OCI-LY3 (cell line): ENCODE results near the gene GARIN3.

Experiments used
- H2AFZ ChIP-seq: fragments of 200-600, 300-600 bp; shearing (Covaris generic); 2 replicates; pipeline ENCODE4 v1.6.0; 2014; ENCODE audit warnings: antibody characterized with exemption, low read depth, low read length
- H3K27ac ChIP-seq: fragments of 200-600, 300-600 bp; sonication (generic); 2 replicates; pipeline ENCODE4 v1.5.1; 2014; ENCODE audit warnings: mild to moderate bottlenecking, low read length, moderate library complexity, mixed read lengths
- H3K27me3 ChIP-seq: fragments of 200-600, 300-600 bp; sonication (generic); 2 replicates; pipeline ENCODE4 v1.6.1; 2014; ENCODE audit warnings: low read depth, low read length, mixed read lengths
- H3K36me3 ChIP-seq: fragments of 200-600, 300-600 bp; sonication (generic); replicated peaks from 2 replicates; pipeline ENCODE3; 2014; ENCODE audit warnings: low read depth, low read length, mixed read lengths
- H3K4me1 ChIP-seq: fragments of 300-600, 200-600 bp; sonication (generic); 2 replicates; pipeline ENCODE4 v1.6.1; 2014; ENCODE audit warnings: low read length, mixed read lengths
- H3K4me2 ChIP-seq: fragments of 200-600, 300-600 bp; sonication (generic); 2 replicates; pipeline ENCODE4 v1.6.1; 2014; ENCODE audit warnings: low read length, mixed read lengths
- H3K4me3 ChIP-seq: fragments of 300-600, 200-600 bp; sonication (generic); 2 replicates; pipeline ENCODE4 v1.5.1; 2014; ENCODE audit warnings: antibody characterized with exemption, mild to moderate bottlenecking, low read length, moderate library complexity
- H3K79me2 ChIP-seq: fragments of 300-600, 200-600 bp; shearing (Covaris generic); 2 replicates; pipeline ENCODE4 v1.6.1; 2014; ENCODE audit warnings: mild to moderate bottlenecking, low read length, mixed read lengths
- H3K9ac ChIP-seq: fragments of 300-600, 200-600 bp; shearing (Covaris generic); 2 replicates; pipeline ENCODE4 v1.6.0; 2014; ENCODE audit warnings: mild to moderate bottlenecking, low read length, moderate library complexity
- H3K9me3 ChIP-seq: fragments of 200-600, 300-600 bp; shearing (Covaris generic); 2 replicates; pipeline ENCODE4 v1.6.1; 2014; ENCODE audit warnings: low read length, mixed read lengths; ENCODE audit not compliant: insufficient read depth
- H4K20me1 ChIP-seq: fragments of 200-600, 300-600 bp; sonication (generic); 2 replicates; pipeline ENCODE4 v1.6.1; 2016; ENCODE audit warnings: low read length, mixed read lengths; ENCODE audit not compliant: insufficient read depth
- CTCF ChIP-seq: fragments of 200-600, 300-600 bp; sonication (generic); IDR thresholded peaks from 2 replicates; pipeline ENCODE4 v1.5.1; 2014; ENCODE audit warnings: antibody characterized with exemption, low read length, low read depth
- EZH2phosphoT487 ChIP-seq: fragments of 200-600 bp; shearing (Covaris generic); IDR thresholded peaks from 2 replicates; pipeline ENCODE4 v1.6.1; 2018; ENCODE audit warnings: antibody characterized with exemption, mixed run types, low read depth

GARIN3 gene

GRCh38 chr5:157166214-157167213 is at the start of gene GARIN3:
Gene GARIN3 (minus strand): TSS chr5:157166264. CDS start chr5:157166168, 96 bp downstream.
- TF ChIP-seq EZH2phosphoT487: no peak
- TF ChIP-seq CTCF: no peak
- Histone ChIP-seq H3K9ac (no peak within 1 kb of the TSS), H3K27me3 (peaks cover 5% of the 10 kb centered on the region; the same call in 1 of the 2 replicates), H3K4me2 (no peak within 1 kb of the TSS), H3K36me3 (no peaks in the 10 kb centered on the region), H3K4me1 (no peaks in the 10 kb centered on the region), H3K79me2 (no peaks in the 10 kb centered on the region), H3K9me3 (no peaks in the 10 kb centered on the region), H4K20me1 (no peaks in the 10 kb centered on the region), H3K4me3 (no peak within 1 kb of the TSS), H3K27ac (no peak within 1 kb of the TSS), H2AFZ (no peak within 1 kb of the TSS)

- H4K20me1 ChIP-seq: no peaks in the 10 kb centered on the region
- no peaks in the 10 kb centered on the region for H3K9me3 ChIP-seq
- H3K36me3 ChIP-seq: no peaks in the 10 kb centered on the region
- H3K27ac ChIP-seq: no peak overlapping the region
- H2AFZ ChIP-seq: no peak overlapping the region
- H3K27me3 ChIP-seq: no peaks in the 10 kb centered on the region
- TF ChIP-seq EZH2phosphoT487: no peak
- TF ChIP-seq CTCF: no peak
- peaks cover 5% of the 10 kb centered on the region; the same call in 1 of the 2 replicates for H3K4me1 ChIP-seq
- H3K4me2 ChIP-seq: no peak overlapping the region
- no peak overlapping the region for H3K9ac ChIP-seq
- H3K79me2 ChIP-seq: no peaks in the 10 kb centered on the region
- no peak overlapping the region for H3K4me3 ChIP-seq
Observed at GRCh38 chr5:157215514-157216167, 49.6 kb upstream of the GARIN3 start.

GRCh38 chr5:157214861-157215513 is 48.9 kb upstream of the GARIN3 start:
- no peaks in the 10 kb centered on the region for H3K36me3 ChIP-seq

More at GRCh38 chr5:157214861-157215513, 48.9 kb upstream of the GARIN3 start:
- Histone ChIP-seq H3K27ac (no peak overlapping the region), H3K4me2 (no peak overlapping the region), H2AFZ (no peak overlapping the region), H3K9me3 (no peaks in the 10 kb centered on the region), H3K9ac (no peak overlapping the region), H3K4me1 (peaks cover 5% of the 10 kb centered on the region; the same call in 1 of the 2 replicates), H3K4me3 (no peak overlapping the region), H4K20me1 (no peaks in the 10 kb centered on the region), H3K27me3 (no peaks in the 10 kb centered on the region), H3K79me2 (no peaks in the 10 kb centered on the region)
- TF ChIP-seq CTCF (no peak), EZH2phosphoT487 (no peak)
